Uterus (tissue), 2 donors: Measurements from ENCODE around the gene NCOA1.

Source experiments
- POLR2A ChIP-seq, 2 donors: fragments of 450-650 bp; IDR thresholded peaks; one replicate each; pipeline ENCODE4 v1.6.1; 2016; ENCODE audit warnings: antibody characterized with exemption in 2 of 2, mild to moderate bottlenecking in 1 of 2, moderate library complexity in 1 of 2
- TF ChIP-seq, protein P1 (sequence below), 4 experiments: fragments of 200-600 bp in 2 of 4; fragments of 450-650 bp in 2 of 4; sonication (generic) in 2 of 4; IDR thresholded peaks; one replicate each; pipeline ENCODE4 v1.5.1; 2016 to 2019; ENCODE audit warnings: antibody characterized with exemption in 4 of 4, mild to moderate bottlenecking in 2 of 4, moderate library complexity in 1 of 4

GRCh38 chr2:24818721-24819167 lies 327.7 kb downstream of the NCOA1 start:
- TF ChIP-seq, protein P1, sequence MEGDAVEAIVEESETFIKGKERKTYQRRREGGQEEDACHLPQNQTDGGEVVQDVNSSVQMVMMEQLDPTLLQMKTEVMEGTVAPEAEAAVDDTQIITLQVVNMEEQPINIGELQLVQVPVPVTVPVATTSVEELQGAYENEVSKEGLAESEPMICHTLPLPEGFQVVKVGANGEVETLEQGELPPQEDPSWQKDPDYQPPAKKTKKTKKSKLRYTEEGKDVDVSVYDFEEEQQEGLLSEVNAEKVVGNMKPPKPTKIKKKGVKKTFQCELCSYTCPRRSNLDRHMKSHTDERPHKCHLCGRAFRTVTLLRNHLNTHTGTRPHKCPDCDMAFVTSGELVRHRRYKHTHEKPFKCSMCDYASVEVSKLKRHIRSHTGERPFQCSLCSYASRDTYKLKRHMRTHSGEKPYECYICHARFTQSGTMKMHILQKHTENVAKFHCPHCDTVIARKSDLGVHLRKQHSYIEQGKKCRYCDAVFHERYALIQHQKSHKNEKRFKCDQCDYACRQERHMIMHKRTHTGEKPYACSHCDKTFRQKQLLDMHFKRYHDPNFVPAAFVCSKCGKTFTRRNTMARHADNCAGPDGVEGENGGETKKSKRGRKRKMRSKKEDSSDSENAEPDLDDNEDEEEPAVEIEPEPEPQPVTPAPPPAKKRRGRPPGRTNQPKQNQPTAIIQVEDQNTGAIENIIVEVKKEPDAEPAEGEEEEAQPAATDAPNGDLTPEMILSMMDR (IDR thresholded peaks at IDR 0.05): no peak
- no peak for TF ChIP-seq POLR2A (IDR thresholded peaks at IDR 0.05)
